ENCODE data around the gene LTBP1. TPM values are rescaled to one million over a fixed set of nuclear protein-coding genes. Genes with fewer than 3 reads are reported as not detected.

Gene LTBP1, protein sequence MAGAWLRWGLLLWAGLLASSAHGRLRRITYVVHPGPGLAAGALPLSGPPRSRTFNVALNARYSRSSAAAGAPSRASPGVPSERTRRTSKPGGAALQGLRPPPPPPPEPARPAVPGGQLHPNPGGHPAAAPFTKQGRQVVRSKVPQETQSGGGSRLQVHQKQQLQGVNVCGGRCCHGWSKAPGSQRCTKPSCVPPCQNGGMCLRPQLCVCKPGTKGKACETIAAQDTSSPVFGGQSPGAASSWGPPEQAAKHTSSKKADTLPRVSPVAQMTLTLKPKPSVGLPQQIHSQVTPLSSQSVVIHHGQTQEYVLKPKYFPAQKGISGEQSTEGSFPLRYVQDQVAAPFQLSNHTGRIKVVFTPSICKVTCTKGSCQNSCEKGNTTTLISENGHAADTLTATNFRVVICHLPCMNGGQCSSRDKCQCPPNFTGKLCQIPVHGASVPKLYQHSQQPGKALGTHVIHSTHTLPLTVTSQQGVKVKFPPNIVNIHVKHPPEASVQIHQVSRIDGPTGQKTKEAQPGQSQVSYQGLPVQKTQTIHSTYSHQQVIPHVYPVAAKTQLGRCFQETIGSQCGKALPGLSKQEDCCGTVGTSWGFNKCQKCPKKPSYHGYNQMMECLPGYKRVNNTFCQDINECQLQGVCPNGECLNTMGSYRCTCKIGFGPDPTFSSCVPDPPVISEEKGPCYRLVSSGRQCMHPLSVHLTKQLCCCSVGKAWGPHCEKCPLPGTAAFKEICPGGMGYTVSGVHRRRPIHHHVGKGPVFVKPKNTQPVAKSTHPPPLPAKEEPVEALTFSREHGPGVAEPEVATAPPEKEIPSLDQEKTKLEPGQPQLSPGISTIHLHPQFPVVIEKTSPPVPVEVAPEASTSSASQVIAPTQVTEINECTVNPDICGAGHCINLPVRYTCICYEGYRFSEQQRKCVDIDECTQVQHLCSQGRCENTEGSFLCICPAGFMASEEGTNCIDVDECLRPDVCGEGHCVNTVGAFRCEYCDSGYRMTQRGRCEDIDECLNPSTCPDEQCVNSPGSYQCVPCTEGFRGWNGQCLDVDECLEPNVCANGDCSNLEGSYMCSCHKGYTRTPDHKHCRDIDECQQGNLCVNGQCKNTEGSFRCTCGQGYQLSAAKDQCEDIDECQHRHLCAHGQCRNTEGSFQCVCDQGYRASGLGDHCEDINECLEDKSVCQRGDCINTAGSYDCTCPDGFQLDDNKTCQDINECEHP (N-terminal part only)
- 10 to 100 TPM in 1 of 2 donors, 1 to 10 TPM in 1; 4.3 to 13.9 TPM for polyA plus RNA-seq

DNA sequence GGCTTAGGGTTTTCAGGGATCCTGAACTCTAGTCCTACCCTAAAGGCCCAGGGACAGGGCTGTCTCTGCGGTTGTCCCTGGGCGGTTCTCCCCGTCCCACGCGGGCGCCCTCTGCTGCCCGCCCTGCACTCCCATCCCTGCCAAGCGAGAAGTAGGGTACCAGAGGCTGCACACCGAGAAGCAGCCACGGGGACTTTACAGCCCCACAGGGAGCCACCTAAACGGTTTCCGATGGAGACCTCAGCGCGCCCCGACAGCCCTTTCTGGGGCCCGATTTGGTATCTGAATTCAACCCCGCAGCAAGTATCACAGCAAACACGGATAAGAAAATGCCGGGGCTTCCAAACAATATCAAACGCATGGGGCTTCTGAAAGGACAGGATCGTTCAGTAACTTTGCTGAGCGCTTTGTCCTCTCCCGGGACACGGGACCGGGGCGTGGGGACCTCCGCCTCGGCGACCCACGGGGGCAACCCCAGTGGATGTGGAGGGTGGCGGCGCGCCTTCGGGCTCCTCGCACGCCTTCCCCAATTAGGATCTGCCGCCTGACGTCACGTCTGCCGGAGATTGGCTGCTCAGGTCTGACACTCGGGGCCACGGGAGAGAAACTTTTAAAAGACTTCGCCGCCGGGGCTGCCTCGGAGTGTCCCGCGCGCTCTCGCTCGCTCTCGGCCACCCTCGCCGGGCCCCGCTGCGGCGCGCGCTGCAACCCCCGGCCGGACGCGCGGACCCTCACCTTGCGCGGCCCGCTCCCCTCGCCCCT lies at the start of gene LTBP1:
Gene LTBP1, plus strand, starts transcription at position 640 of the 762 bp plus-strand sequence. CDS start 372 bp downstream, outside the sequence.
- H3K36me3 ChIP-seq (ENCODE audit: control insufficient read depth in 2 of 2, insufficient read depth in 2 of 2, low read length in 1 of 2) = no peaks in the 10 kb centered on the region
- no peaks in the 10 kb centered on the region for H3K4me1 ChIP-seq (ENCODE audit: control insufficient read depth in 2 of 2, insufficient read depth in 2 of 2, low read length in 1 of 2)
- H3K4me3 ChIP-seq (ENCODE audit: low read depth in 1 of 2, low read length in 2 of 2) = peak within 1 kb of the TSS; percentile 63 to 75
- 0 to 1% methylated on average over 54 to 68 of the region's 68 CpGs for WGBS, 2 donors
- H3K27ac ChIP-seq (ENCODE audit: low read depth in 2 of 2, low read length in 1 of 2) = peak within 1 kb of the TSS; percentile 47 to 79
- no peaks in the 10 kb centered on the region for H3K9me3 ChIP-seq (ENCODE audit: control insufficient read depth in 2 of 2, insufficient read depth in 1 of 2, low read depth in 1 of 2, low read length in 1 of 2)
- H3K27me3 ChIP-seq (ENCODE audit: control insufficient read depth in 1 of 2, insufficient read depth in 2 of 2, low read length in 2 of 2) = no peaks in the 10 kb centered on the region

DNA sequence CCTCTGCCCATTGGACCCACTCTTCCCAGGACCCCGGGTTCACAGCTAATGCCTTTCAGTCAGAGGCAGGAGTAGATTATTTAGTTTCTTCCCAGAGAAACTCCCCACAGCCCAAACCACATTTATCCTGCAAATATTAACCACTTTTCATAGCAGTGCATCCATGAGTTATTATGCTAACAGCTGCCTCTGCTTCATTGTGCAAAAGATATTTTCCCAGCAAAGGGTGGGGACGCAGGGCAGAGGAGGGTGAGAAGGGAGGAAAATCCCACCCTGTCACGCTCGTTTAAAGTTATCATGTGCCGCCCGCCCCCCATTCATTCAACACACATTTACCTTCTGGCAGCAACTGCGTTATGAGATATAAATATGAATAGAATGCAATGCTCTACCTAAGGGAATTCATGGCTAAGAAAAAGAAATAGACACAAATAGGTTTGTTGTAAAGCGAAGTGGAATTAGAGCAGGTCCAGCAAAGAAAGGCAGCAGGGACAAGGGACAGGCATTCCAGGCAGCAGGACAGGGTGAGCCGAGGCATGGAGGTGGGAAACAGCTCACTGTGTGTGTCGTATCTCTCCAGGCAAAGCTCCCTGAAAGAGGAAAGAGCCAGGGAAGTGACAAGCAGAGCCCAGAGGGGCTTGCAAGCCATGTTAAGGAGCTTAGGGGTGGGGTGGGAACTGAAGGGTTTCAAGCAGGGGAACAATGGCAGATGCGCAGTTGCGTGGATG lies 46.3 kb upstream of the LTBP1 start:
- Histone ChIP-seq H3K27me3 (ENCODE audit: control insufficient read depth in 1 of 2, insufficient read depth in 2 of 2, low read length in 2 of 2) (no peaks in the 10 kb centered on the region), H3K36me3 (ENCODE audit: control insufficient read depth in 2 of 2, insufficient read depth in 2 of 2, low read length in 1 of 2) (no peaks in the 10 kb centered on the region), H3K9me3 (ENCODE audit: control insufficient read depth in 2 of 2, insufficient read depth in 1 of 2, low read depth in 1 of 2, low read length in 1 of 2) (no peaks in the 10 kb centered on the region), H3K27ac (ENCODE audit: low read depth in 2 of 2, low read length in 1 of 2) (no peak overlapping the region), H3K4me1 (ENCODE audit: control insufficient read depth in 2 of 2, insufficient read depth in 2 of 2, low read length in 1 of 2) (no peaks in the 10 kb centered on the region), H3K4me3 (ENCODE audit: low read depth in 1 of 2, low read length in 2 of 2) (no peak overlapping the region)
- 58 to 59% methylated on average over 12 of the region's 12 CpGs for WGBS, 2 donors

GRCh38 chr2:32901313-32901712 lies 45.4 kb upstream of the LTBP1 start:
- H3K27me3 ChIP-seq (ENCODE audit: control insufficient read depth in 1 of 2, insufficient read depth in 2 of 2, low read length in 2 of 2) = no peaks in the 10 kb centered on the region
- 84 to 88% methylated on average over 7 of the region's 7 CpGs for WGBS, 2 donors
- H3K4me1 ChIP-seq (ENCODE audit: control insufficient read depth in 2 of 2, insufficient read depth in 2 of 2, low read length in 1 of 2) = no peaks in the 10 kb centered on the region
- H3K27ac ChIP-seq (ENCODE audit: low read depth in 2 of 2, low read length in 1 of 2) = no peak overlapping the region
- no peaks in the 10 kb centered on the region for H3K36me3 ChIP-seq (ENCODE audit: control insufficient read depth in 2 of 2, insufficient read depth in 2 of 2, low read length in 1 of 2)
- H3K9me3 ChIP-seq (ENCODE audit: control insufficient read depth in 2 of 2, insufficient read depth in 1 of 2, low read depth in 1 of 2, low read length in 1 of 2) = no peaks in the 10 kb centered on the region
- H3K4me3 ChIP-seq (ENCODE audit: low read depth in 1 of 2, low read length in 2 of 2) = no peak overlapping the region

- H3K9me3 ChIP-seq (ENCODE audit: control insufficient read depth in 2 of 2, insufficient read depth in 1 of 2, low read depth in 1 of 2, low read length in 1 of 2) = no peaks in the 10 kb centered on the region
- no peaks in the 10 kb centered on the region for H3K27me3 ChIP-seq (ENCODE audit: control insufficient read depth in 1 of 2, insufficient read depth in 2 of 2, low read length in 2 of 2)
- 63 to 91% methylated on average over 1 of the region's 1 CpG for WGBS, 2 donors
- H3K36me3 ChIP-seq (ENCODE audit: control insufficient read depth in 2 of 2, insufficient read depth in 2 of 2, low read length in 1 of 2) = no peaks in the 10 kb centered on the region
- H3K27ac ChIP-seq (ENCODE audit: low read depth in 2 of 2, low read length in 1 of 2) = no peak overlapping the region
- H3K4me1 ChIP-seq (ENCODE audit: control insufficient read depth in 2 of 2, insufficient read depth in 2 of 2, low read length in 1 of 2) = no peaks in the 10 kb centered on the region
- H3K4me3 ChIP-seq (ENCODE audit: low read depth in 1 of 2, low read length in 2 of 2) = no peak overlapping the region
These were observed 44.6 kb upstream of the LTBP1 start for GRCh38 chr2:32902174-32902573.

DNA sequence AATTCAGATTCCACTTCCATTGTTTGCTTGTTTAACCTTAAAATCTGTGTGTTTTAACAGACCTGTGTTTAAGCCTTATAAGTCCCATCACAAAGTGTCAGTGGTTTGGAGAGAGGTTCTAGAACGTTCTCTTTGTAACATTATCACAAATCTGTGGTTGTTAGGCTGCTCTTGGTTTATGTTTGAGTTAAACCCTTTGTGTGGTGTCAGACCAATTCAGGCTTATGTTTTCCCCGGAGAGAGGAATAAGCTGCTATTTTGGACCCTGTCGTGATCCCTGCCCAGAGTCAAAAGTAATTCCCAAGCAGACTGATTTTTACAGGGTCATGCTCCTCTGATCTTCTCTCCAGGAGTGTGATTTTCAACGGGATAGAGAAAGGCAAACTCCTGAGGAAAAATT lies 43.8 kb upstream of the LTBP1 start:
- H3K27me3 ChIP-seq (ENCODE audit: control insufficient read depth in 1 of 2, insufficient read depth in 2 of 2, low read length in 2 of 2) = no peaks in the 10 kb centered on the region
- 43 to 48% methylated on average over 4 of the region's 4 CpGs for WGBS, 2 donors
- H3K4me3 ChIP-seq (ENCODE audit: low read depth in 1 of 2, low read length in 2 of 2) = no peak overlapping the region
- no peaks in the 10 kb centered on the region for H3K36me3 ChIP-seq (ENCODE audit: control insufficient read depth in 2 of 2, insufficient read depth in 2 of 2, low read length in 1 of 2)
- no peaks in the 10 kb centered on the region for H3K4me1 ChIP-seq (ENCODE audit: control insufficient read depth in 2 of 2, insufficient read depth in 2 of 2, low read length in 1 of 2)
- H3K9me3 ChIP-seq (ENCODE audit: control insufficient read depth in 2 of 2, insufficient read depth in 1 of 2, low read depth in 1 of 2, low read length in 1 of 2) = no peaks in the 10 kb centered on the region
- no peak overlapping the region for H3K27ac ChIP-seq (ENCODE audit: low read depth in 2 of 2, low read length in 1 of 2)

DNA sequence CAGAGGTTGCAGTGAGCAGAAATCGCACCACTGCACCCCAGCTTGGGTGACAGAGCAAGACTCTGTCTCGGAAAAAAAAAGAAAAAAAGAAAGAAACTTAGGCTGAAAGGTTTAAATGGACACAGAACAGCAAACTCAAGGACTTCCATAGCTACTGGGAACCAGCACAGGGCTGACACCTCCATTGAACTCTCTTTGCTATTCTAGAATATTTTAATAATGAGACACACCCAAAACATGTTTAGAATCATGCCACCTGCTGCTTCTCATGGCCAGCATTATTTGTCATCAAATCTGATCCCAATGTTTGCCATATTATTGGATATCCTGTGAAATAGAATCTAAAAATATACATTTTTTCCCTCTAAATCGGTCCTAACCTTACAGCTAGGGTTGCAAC lies 42.7 kb upstream of the LTBP1 start:
- H3K27ac ChIP-seq (ENCODE audit: low read depth in 2 of 2, low read length in 1 of 2) = no peak overlapping the region
- H3K4me3 ChIP-seq (ENCODE audit: low read depth in 1 of 2, low read length in 2 of 2) = no peak overlapping the region
- no peaks in the 10 kb centered on the region for H3K27me3 ChIP-seq (ENCODE audit: control insufficient read depth in 1 of 2, insufficient read depth in 2 of 2, low read length in 2 of 2)
- H3K4me1 ChIP-seq (ENCODE audit: control insufficient read depth in 2 of 2, insufficient read depth in 2 of 2, low read length in 1 of 2) = no peaks in the 10 kb centered on the region
- no peaks in the 10 kb centered on the region for H3K36me3 ChIP-seq (ENCODE audit: control insufficient read depth in 2 of 2, insufficient read depth in 2 of 2, low read length in 1 of 2)
- H3K9me3 ChIP-seq (ENCODE audit: control insufficient read depth in 2 of 2, insufficient read depth in 1 of 2, low read depth in 1 of 2, low read length in 1 of 2) = no peaks in the 10 kb centered on the region
- 86 to 87% methylated on average over 3 of the region's 3 CpGs for WGBS, 2 donors

DNA sequence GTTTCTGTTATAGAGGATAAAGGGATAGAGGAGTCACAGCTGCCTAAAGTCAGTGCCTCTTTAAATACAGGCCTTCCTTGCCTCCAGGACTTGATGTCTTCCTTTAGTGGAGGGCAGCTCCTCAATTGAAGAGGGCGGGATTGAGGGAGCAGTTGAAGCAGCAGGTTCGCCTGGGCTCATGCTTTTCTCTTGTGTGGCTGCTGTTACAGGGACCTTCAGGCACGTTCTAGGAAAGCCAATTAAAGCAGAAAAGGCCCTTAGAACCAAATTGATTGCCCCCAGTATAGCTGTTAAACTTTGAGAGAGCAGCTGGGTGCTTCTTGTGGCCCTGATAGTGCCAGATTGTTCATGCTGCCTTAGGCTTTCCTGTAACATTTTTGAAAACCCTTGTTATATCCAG lies 42.0 kb upstream of the LTBP1 start:
- no peak overlapping the region for H3K4me3 ChIP-seq (ENCODE audit: low read depth in 1 of 2, low read length in 2 of 2)
- no peaks in the 10 kb centered on the region for H3K4me1 ChIP-seq (ENCODE audit: control insufficient read depth in 2 of 2, insufficient read depth in 2 of 2, low read length in 1 of 2)
- no peaks in the 10 kb centered on the region for H3K9me3 ChIP-seq (ENCODE audit: control insufficient read depth in 2 of 2, insufficient read depth in 1 of 2, low read depth in 1 of 2, low read length in 1 of 2)
- no peaks in the 10 kb centered on the region for H3K36me3 ChIP-seq (ENCODE audit: control insufficient read depth in 2 of 2, insufficient read depth in 2 of 2, low read length in 1 of 2)
- 64% methylated on average over 3 of the region's 3 CpGs for WGBS, 2 donors
- no peak overlapping the region for H3K27ac ChIP-seq (ENCODE audit: low read depth in 2 of 2, low read length in 1 of 2)
- no peaks in the 10 kb centered on the region for H3K27me3 ChIP-seq (ENCODE audit: control insufficient read depth in 1 of 2, insufficient read depth in 2 of 2, low read length in 2 of 2)

GRCh38 chr2:32905270-32905669 lies 41.5 kb upstream of the LTBP1 start:
- no peaks in the 10 kb centered on the region for H3K36me3 ChIP-seq (ENCODE audit: control insufficient read depth in 2 of 2, insufficient read depth in 2 of 2, low read length in 1 of 2)
- no peaks in the 10 kb centered on the region for H3K27me3 ChIP-seq (ENCODE audit: control insufficient read depth in 1 of 2, insufficient read depth in 2 of 2, low read length in 2 of 2)
- no peaks in the 10 kb centered on the region for H3K9me3 ChIP-seq (ENCODE audit: control insufficient read depth in 2 of 2, insufficient read depth in 1 of 2, low read depth in 1 of 2, low read length in 1 of 2)
- 70% methylated on average over 3 of the region's 3 CpGs for WGBS, 2 donors
- no peaks in the 10 kb centered on the region for H3K4me1 ChIP-seq (ENCODE audit: control insufficient read depth in 2 of 2, insufficient read depth in 2 of 2, low read length in 1 of 2)
- no peak overlapping the region for H3K27ac ChIP-seq (ENCODE audit: low read depth in 2 of 2, low read length in 1 of 2)
- H3K4me3 ChIP-seq (ENCODE audit: low read depth in 1 of 2, low read length in 2 of 2) = no peak overlapping the region

Measured in esophagus (tissue), 2 donors.